Subcutaneous adipose tissue (tissue), 4 donors: ENCODE results near the gene SLC35B2. TPM values are rescaled to one million over a fixed set of nuclear protein-coding genes. Genes with fewer than 3 reads are reported as not detected.

Experiments used
- total RNA-seq, 4 donors: library from RNA; depleted of rRNA; stranded (reverse); fragments of >200 nt; gene quantifications; one replicate each; pipeline ENCODE4 v1.1.0, GENCODE V29; 2016
- TF ChIP-seq, protein P1 (sequence below): fragments of 450-650 bp; IDR thresholded peaks from one replicate; pipeline ENCODE4 v1.5.1; 2016; ENCODE audit warnings: low read depth, mild to moderate bottlenecking, control low read depth, antibody characterized with exemption, moderate library complexity

The SLC35B2 gene
- total RNA-seq, 4 donors from 2014 or later, result 14.2 to 30.3 (median 25.8) TPM

DNA sequence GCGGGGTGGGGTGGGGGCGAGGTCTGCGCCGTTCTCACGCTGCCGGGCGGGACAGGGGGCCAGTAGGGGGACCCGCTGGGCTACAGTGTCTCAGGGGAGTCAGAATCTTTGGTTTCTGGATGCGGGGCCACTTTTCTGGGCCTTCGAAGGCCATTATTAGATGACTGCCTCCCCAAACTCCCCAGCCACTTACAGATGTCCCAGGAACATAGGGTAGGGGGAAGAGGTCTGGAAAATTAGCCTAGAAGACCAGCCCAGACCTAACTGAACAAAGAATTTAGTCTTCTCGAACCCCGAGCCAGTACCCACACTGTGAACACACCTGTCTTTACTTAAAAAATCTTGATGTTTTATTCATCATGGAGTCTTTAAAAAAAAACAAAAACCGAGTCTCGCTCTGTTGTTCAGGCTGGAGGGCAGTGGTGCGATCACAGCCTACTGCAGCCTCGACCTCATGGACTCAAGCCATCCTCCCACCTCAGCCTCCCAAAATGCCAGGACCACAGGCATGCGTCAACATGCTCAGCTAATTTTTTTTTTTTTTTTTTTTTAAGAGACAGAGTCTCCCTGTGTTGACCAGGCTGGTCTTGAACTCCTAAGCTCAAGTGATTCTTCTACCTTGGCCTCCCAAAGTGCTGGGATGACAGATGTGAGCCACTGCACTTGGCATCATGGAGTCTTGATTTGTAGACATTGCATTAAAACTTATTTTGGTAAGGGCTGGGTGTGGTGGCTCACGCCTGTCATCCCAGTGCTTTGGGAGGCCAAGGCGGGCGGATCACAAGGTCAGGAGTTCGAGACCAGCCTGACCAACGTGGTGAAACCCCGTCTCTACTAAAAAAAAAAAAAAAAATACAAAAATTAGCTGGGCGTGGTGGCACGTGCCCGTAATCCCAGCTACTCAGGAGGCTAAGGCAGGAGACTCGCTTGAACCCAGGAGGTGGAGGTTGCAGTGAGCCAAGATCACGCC lies 37.2 kb downstream of the SLC35B2 start:
- TF ChIP-seq, protein P1, sequence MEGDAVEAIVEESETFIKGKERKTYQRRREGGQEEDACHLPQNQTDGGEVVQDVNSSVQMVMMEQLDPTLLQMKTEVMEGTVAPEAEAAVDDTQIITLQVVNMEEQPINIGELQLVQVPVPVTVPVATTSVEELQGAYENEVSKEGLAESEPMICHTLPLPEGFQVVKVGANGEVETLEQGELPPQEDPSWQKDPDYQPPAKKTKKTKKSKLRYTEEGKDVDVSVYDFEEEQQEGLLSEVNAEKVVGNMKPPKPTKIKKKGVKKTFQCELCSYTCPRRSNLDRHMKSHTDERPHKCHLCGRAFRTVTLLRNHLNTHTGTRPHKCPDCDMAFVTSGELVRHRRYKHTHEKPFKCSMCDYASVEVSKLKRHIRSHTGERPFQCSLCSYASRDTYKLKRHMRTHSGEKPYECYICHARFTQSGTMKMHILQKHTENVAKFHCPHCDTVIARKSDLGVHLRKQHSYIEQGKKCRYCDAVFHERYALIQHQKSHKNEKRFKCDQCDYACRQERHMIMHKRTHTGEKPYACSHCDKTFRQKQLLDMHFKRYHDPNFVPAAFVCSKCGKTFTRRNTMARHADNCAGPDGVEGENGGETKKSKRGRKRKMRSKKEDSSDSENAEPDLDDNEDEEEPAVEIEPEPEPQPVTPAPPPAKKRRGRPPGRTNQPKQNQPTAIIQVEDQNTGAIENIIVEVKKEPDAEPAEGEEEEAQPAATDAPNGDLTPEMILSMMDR, result no peak

- TF ChIP-seq, protein P1, result no peak
These were observed 38.1 kb downstream of the SLC35B2 start for GRCh38 chr6:44219053-44219814.

DNA sequence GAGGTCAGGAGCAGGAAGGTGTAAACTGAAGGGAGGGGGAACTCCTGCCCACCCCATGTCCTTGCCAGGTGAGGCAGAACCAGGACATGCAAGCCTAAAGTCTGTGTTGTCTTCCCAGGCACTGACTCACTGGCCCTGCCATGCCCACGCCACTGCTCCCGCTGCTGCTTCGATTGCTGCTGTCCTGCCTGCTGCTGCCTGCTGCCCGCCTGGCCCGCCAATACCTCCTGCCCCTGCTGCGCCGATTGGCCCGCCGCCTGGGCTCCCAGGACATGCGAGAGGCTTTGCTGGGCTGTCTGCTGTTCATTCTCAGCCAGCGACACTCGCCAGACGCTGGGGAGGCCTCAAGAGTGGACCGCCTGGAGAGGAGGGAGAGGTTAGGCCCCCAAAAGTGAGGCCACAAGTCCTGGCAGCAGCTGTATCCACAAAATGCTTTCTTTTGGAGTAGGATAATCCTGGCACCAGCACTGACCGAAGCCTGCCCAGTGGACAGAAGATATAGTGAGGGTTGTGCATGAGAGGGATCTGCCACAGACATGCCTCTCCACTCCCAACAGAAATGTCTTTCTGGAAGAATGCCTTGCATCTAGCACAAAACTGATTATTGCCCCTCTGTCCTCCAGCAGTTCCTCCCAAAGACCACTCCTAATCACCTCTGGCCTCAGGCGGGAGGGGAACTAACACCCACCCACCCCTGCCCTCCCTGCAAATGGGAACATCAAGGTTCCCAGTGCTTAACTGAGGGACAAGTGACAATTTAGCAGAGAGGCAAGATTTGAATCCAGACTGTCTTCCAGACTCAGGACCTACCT lies 39.8 kb downstream of the SLC35B2 start:
- TF ChIP-seq, protein P1, result no peak

DNA sequence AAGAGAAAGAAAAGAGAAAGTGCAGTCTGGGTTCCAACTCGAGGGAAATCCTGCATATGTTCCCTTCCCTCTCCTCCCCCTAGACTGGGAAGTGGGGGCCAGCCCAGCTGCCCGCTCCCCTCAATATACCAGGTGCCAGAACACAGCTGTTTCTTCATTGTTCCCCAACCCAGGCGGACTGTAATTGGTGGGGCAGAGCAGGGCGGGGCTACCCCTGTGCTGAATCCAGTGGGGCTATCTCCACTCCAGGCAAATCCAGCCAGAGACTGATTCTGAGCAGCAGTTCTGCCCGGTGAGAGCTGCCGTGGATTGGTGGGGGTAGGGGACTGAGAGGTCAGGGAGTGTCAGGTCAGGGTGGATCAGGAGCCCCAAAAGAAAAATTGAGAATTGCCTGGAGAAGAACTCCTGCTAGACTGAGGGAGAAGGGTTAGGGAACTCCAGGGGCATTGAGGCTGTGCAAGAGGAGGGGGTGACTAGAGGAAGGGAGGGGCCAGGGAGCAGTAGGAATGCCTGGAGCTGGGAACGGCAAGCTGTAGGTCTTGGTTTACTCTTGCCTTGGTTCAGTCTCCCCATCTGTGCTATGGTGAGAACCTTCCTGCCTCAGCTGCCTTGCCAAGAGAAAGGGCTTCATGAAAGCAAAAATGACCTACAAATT lies 40.5 kb downstream of the SLC35B2 start, which contains the start of gene MYMX:
TSS of gene MYMX (plus strand) at position 250 of the 655 bp plus-strand sequence. CDS start 546 bp downstream, outside the sequence.
- TF ChIP-seq, protein P1, result no peak

GRCh38 chr6:44214307-44214706 lies 43.0 kb downstream of the SLC35B2 start:
- TF ChIP-seq, protein P1, result no peak

DNA sequence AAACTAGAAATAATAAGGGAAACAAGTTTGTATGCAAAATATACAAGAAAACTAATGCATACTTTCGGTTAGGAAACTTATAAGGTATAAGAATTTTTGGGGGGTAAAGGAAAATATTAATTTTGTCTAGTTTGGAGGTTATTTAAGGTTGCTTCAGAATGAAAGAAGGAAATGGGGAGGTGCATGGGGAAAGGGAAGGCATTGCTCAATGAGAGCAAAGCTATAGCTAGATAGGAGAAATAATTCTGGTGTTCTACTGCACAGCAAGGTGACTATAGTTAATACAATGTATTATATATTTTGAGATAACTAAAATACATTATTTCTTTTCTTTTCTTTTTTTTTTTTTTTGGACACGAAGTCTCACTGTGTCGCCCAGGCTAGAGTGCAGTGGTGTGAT lies 46.0 kb downstream of the SLC35B2 start:
- TF ChIP-seq, protein P1, result no peak
